Nephron progenitor cell (in vitro differentiated cells): ENCODE measurements around the gene SMYD1.
"Not testable (repeated sequence)": the region's sequence is repeated elsewhere in the genome, so short reads cannot be mapped to it uniquely, and the experiment has no call there.

Experiments
- DNase-seq: peaks from one replicate; pipeline ENCODE4 v3.0.0; 2021
- H3K27ac Mint-ChIP-seq: 2 replicates; pipeline ENCODE4 v1.8.0; 2021; ENCODE audit warnings: mild to moderate bottlenecking, moderate library complexity, mixed read lengths
- H3K27me3 Mint-ChIP-seq: 2 replicates; pipeline ENCODE4 v1.8.0; 2021; ENCODE audit warnings: mild to moderate bottlenecking, low read depth, mixed read lengths; ENCODE audit not compliant: poor library complexity
- H3K36me3 Mint-ChIP-seq: 2 replicates; pipeline ENCODE4 v1.8.0; 2021; ENCODE audit warnings: low read depth, mixed read lengths
- H3K4me1 Mint-ChIP-seq: 2 replicates; pipeline ENCODE4 v1.8.0; 2021; ENCODE audit warnings: mixed read lengths
- H3K4me3 Mint-ChIP-seq: 2 replicates; pipeline ENCODE4 v1.8.0; 2021; ENCODE audit warnings: mild to moderate bottlenecking, moderate library complexity, mixed read lengths
- H3K9me3 Mint-ChIP-seq: 2 replicates; pipeline ENCODE4 v1.8.0; 2021; ENCODE audit warnings: mild to moderate bottlenecking, moderate library complexity, mixed read lengths
- CTCF ChIP-seq: fragments of 200-600 bp; sonication (generic); IDR thresholded peaks from 2 replicates; pipeline ENCODE4 v1.5.0; 2021; ENCODE audit warnings: antibody characterized with exemption

The SMYD1 gene

GRCh38 chr2:88067598-88067997, at the start of gene SMYD1:
SMYD1 (plus strand) TSS chr2:88067825; CDS start chr2:88067865, 40 bp downstream.
- Mint-ChIP-seq H3K27me3 (peaks cover 7% of the 10 kb centered on the region), H3K4me1 (peaks cover 31% of the 10 kb centered on the region), H3K4me3 (no peak within 1 kb of the TSS), H3K27ac (no peak within 1 kb of the TSS), H3K9me3 (no peaks in the 10 kb centered on the region), H3K36me3 (no peaks in the 10 kb centered on the region)
- no peak for DNase-seq
- TF ChIP-seq CTCF, result no peak

- H3K9me3 Mint-ChIP-seq, H3K27ac Mint-ChIP-seq, DNase-seq, H3K36me3 Mint-ChIP-seq: not testable (repeated sequence)
- Mint-ChIP-seq H3K27me3 (peaks cover 18% of the 10 kb centered on the region), H3K4me1 (peaks cover 25% of the 10 kb centered on the region), H3K4me3 (peak overlapping the region; percentile 95)
Measured at GRCh38 chr2:88018077-88018805, 49.4 kb upstream of the SMYD1 start.

- peaks cover 6% of the 10 kb centered on the region for H3K36me3 Mint-ChIP-seq
- no peak overlapping the region for H3K4me3 Mint-ChIP-seq
- no peak overlapping the region for H3K27ac Mint-ChIP-seq
- peaks cover 18% of the 10 kb centered on the region for H3K27me3 Mint-ChIP-seq
- no peaks in the 10 kb centered on the region for H3K9me3 Mint-ChIP-seq
- TF ChIP-seq CTCF, result no peak
- no peak for DNase-seq
- peaks cover 25% of the 10 kb centered on the region for H3K4me1 Mint-ChIP-seq
Measured at GRCh38 chr2:88018909-88019308, 48.7 kb upstream of the SMYD1 start.

GRCh38 chr2:88019985-88020384, 47.6 kb upstream of the SMYD1 start:
- H3K36me3 Mint-ChIP-seq, result peaks cover 6% of the 10 kb centered on the region
- H3K27ac Mint-ChIP-seq, result no peak overlapping the region
- H3K9me3 Mint-ChIP-seq, result no peaks in the 10 kb centered on the region
- TF ChIP-seq CTCF, result no peak
- no peak overlapping the region for H3K4me3 Mint-ChIP-seq
- peaks cover 31% of the 10 kb centered on the region for H3K4me1 Mint-ChIP-seq
- peaks cover 18% of the 10 kb centered on the region for H3K27me3 Mint-ChIP-seq
- no peak for DNase-seq

GRCh38 chr2:88022669-88022921, 45.0 kb upstream of the SMYD1 start:
- DNase-seq, result no peak
- H3K27ac Mint-ChIP-seq, result no peak overlapping the region
- no peak overlapping the region for H3K4me3 Mint-ChIP-seq
- no peak for TF ChIP-seq CTCF
- peaks cover 26% of the 10 kb centered on the region for H3K4me1 Mint-ChIP-seq
- peaks cover 23% of the 10 kb centered on the region for H3K36me3 Mint-ChIP-seq
- H3K9me3 Mint-ChIP-seq, result no peaks in the 10 kb centered on the region
- peaks cover 11% of the 10 kb centered on the region for H3K27me3 Mint-ChIP-seq

- no peak for TF ChIP-seq CTCF
- H3K4me1 Mint-ChIP-seq, result peaks cover 7% of the 10 kb centered on the region
- peak; percentile 28 for DNase-seq
- H3K27me3 Mint-ChIP-seq, result peaks cover 5% of the 10 kb centered on the region
- H3K9me3 Mint-ChIP-seq, result no peaks in the 10 kb centered on the region
- H3K4me3 Mint-ChIP-seq, result no peak overlapping the region
- peaks cover 40% of the 10 kb centered on the region for H3K36me3 Mint-ChIP-seq
- H3K27ac Mint-ChIP-seq, result no peak overlapping the region
Measured at GRCh38 chr2:88024509-88024908, 43.1 kb upstream of the SMYD1 start.
